HG03378 (cell line): Measurements from ENCODE around the gene DQX1.

Source experiments
- ATAC-seq: cut with Tn5 transposase; IDR thresholded peaks from one replicate; pipeline ENCODE4 v1.9.1; 2021; ENCODE audit warnings: mild to moderate bottlenecking, moderate library complexity; ENCODE audit not compliant: unreplicated experiment

DQX1 gene

GRCh38 chr2:74512744-74513604 lies 13.1 kb downstream of the DQX1 start:
- no peak for ATAC-seq

GRCh38 chr2:74511104-74511989 lies 14.7 kb downstream of the DQX1 start:
- ATAC-seq, result no peak

GRCh38 chr2:74510272-74510671 lies 15.8 kb downstream of the DQX1 start:
- ATAC-seq, result no peak

- ATAC-seq, result peak; percentile 1
Observed at GRCh38 chr2:74507926-74508520, 18.0 kb downstream of the DQX1 start.

- peak; percentile 88 for ATAC-seq
Observed at GRCh38 chr2:74507145-74507925, 18.7 kb downstream of the DQX1 start, which contains the start of gene PCGF1. Gene PCGF1, minus strand, starts transcription at chr2:74507695. Its CDS starts 27 bp downstream, at chr2:74507668.

- no peak for ATAC-seq
Observed at GRCh38 chr2:74505448-74506246, 20.4 kb downstream of the DQX1 start.

- no peak for ATAC-seq
Observed at GRCh38 chr2:74504591-74504990, 21.4 kb downstream of the DQX1 start.

- no peak for ATAC-seq
Observed at GRCh38 chr2:74503506-74504475, 22.2 kb downstream of the DQX1 start.

- no peak for ATAC-seq
Observed at GRCh38 chr2:74502720-74503505, 23.1 kb downstream of the DQX1 start.

GRCh38 chr2:74502147-74502719 lies 23.8 kb downstream of the DQX1 start:
- ATAC-seq, result no peak

GRCh38 chr2:74501335-74502071 lies 24.5 kb downstream of the DQX1 start:
- no peak for ATAC-seq

GRCh38 chr2:74500578-74500946 lies 25.5 kb downstream of the DQX1 start:
- ATAC-seq, result no peak

- no peak for ATAC-seq
Observed at GRCh38 chr2:74499940-74500577, 26.0 kb downstream of the DQX1 start.

- no peak for ATAC-seq
Observed at GRCh38 chr2:74499267-74499939, 26.6 kb downstream of the DQX1 start, which contains the start of gene LBX2. Gene LBX2, minus strand, starts transcription at chr2:74499603. Its CDS starts 66 bp downstream, at chr2:74499537.

- ATAC-seq, result no peak
Observed at GRCh38 chr2:74498500-74499266, 27.3 kb downstream of the DQX1 start.
